ENCODE results near the gene UBE2Q1. TPM values are rescaled to one million over a fixed set of nuclear protein-coding genes. Genes with fewer than 3 reads are reported as not detected.
A peak's percentile ranks its signal among the peaks of the same experiment; 100 is the strongest.

UBE2Q1 gene
- total and polyA plus RNA-seq, 4 donors = 8.2 to 22.0 (median 14.2) TPM

- peaks cover 12 to 45% (median 37%) of the 10 kb centered on the region in 4 donors for H3K4me1 ChIP-seq (ENCODE audit: control insufficient read depth in 4 of 4, insufficient read depth in 4 of 4, low read length in 3 of 4)
- 71% methylated on average over 3 of the region's 3 CpGs for WGBS
- DNase-seq (ENCODE audit: low spot score) = no peak
- peaks cover 18 to 53% (median 42%) of the 10 kb centered on the region in 4 donors for H3K36me3 ChIP-seq (ENCODE audit: control insufficient read depth in 4 of 4, insufficient read depth in 3 of 4, low read depth in 1 of 4, low read length in 3 of 4)
- H3K4me3 ChIP-seq (ENCODE audit: low read depth in 1 of 3, low read length in 3 of 3) = no peak overlapping the region
- H3K9ac ChIP-seq (ENCODE audit: low read depth in 1 of 2, low read length in 2 of 2) = no peak overlapping the region
- no peak overlapping the region for H3K27ac ChIP-seq (ENCODE audit: low read depth in 1 of 2, low read length in 2 of 2)
- TF ChIP-seq ATF3 (IDR thresholded peaks at IDR 0.05) (no peak), TAF1 (conservative IDR thresholded peaks at IDR 0.05) (no peak), MAX (IDR thresholded peaks at IDR 0.05) (no peak), YY1 (IDR thresholded peaks at IDR 0.05) (no peak), FOXA2 (IDR thresholded peaks at IDR 0.05) (no peak)
- H3K9me3 ChIP-seq (ENCODE audit: control insufficient read depth in 4 of 4, low read length in 3 of 4) = no peaks in the 10 kb centered on the region
- H3K27me3 ChIP-seq (ENCODE audit: control insufficient read depth in 4 of 4, insufficient read depth in 4 of 4, low read length in 3 of 4) = no peaks in the 10 kb centered on the region
Measured at GRCh38 chr1:154549202-154549770, 9.2 kb downstream of the UBE2Q1 start.

GRCh38 chr1:154548028-154548427, 10.4 kb downstream of the UBE2Q1 start:
- Histone ChIP-seq H3K4me1 (ENCODE audit: control insufficient read depth in 4 of 4, insufficient read depth in 4 of 4, low read length in 3 of 4) (peaks cover 12 to 45% (median 37%) of the 10 kb centered on the region in 4 donors), H3K4me3 (ENCODE audit: low read depth in 1 of 3, low read length in 3 of 3) (no peak overlapping the region), H3K9ac (ENCODE audit: low read depth in 1 of 2, low read length in 2 of 2) (no peak overlapping the region), H3K27ac (ENCODE audit: low read depth in 1 of 2, low read length in 2 of 2) (peak overlapping the region; percentile 74 to 82), H3K36me3 (ENCODE audit: control insufficient read depth in 4 of 4, insufficient read depth in 3 of 4, low read depth in 1 of 4, low read length in 3 of 4) (peaks cover 18 to 41% (median 30%) of the 10 kb centered on the region in 4 donors), H3K9me3 (ENCODE audit: control insufficient read depth in 4 of 4, low read length in 3 of 4) (no peaks in the 10 kb centered on the region), H3K27me3 (ENCODE audit: control insufficient read depth in 4 of 4, insufficient read depth in 4 of 4, low read length in 3 of 4) (no peaks in the 10 kb centered on the region)
- 13% methylated on average over 1 of the region's 1 CpG for WGBS
- DNase-seq (ENCODE audit: low spot score) = no peak
- peak; percentile 56 for TF ChIP-seq REST (IDR thresholded peaks at IDR 0.05)
- no peak for TF ChIP-seq NR2F2 (IDR thresholded peaks at IDR 0.05)
- TF ChIP-seq RXRA (IDR thresholded peaks at IDR 0.05) = peak; percentile 85 to 86
- peak in 1 of 2 donors; percentile 24 for TF ChIP-seq GABPA (IDR thresholded peaks at IDR 0.05 in 1 of 2, conservative IDR thresholded peaks at IDR 0.05 in 1 of 2)
- TF ChIP-seq CTCF (IDR thresholded peaks at IDR 0.05; ENCODE audit: low read depth, low read length, missing input control) = peak; percentile 10
- peak; percentile 29 to 62 for TF ChIP-seq HNF4A (conservative IDR thresholded peaks at IDR 0.05)
- no peak for TF ChIP-seq ATF3 (IDR thresholded peaks at IDR 0.05)
- no peak for TF ChIP-seq HNF4G (IDR thresholded peaks at IDR 0.05)
- TF ChIP-seq MAX (IDR thresholded peaks at IDR 0.05) = peak; percentile 49
- peak; percentile 23 for TF ChIP-seq FOXA2 (IDR thresholded peaks at IDR 0.05)
- TF ChIP-seq EGR1 (IDR thresholded peaks at IDR 0.05; ENCODE audit: low read depth in 2 of 2) = no peak
- TF ChIP-seq YY1 (IDR thresholded peaks at IDR 0.05) = peak; percentile 79
- no peak for TF ChIP-seq TAF1 (conservative IDR thresholded peaks at IDR 0.05)
- peak; percentile 18 to 49 for TF ChIP-seq JUND (IDR thresholded peaks at IDR 0.05)
- TF ChIP-seq RAD21 (IDR thresholded peaks at IDR 0.05) = peak; percentile 43 to 45
- TF ChIP-seq FOXA1 (IDR thresholded peaks at IDR 0.05) = no peak
- peak; percentile 43 for TF ChIP-seq ZBTB33 (IDR thresholded peaks at IDR 0.05)
- TF ChIP-seq SP1 (IDR thresholded peaks at IDR 0.05) = peak; percentile 75
